Lower lobe of right lung (tissue), 2 donors: ENCODE data around the gene LMAN1L. TPM values are rescaled to one million over a fixed set of nuclear protein-coding genes. Genes with fewer than 3 reads are reported as not detected.
A peak's percentile ranks its signal among the peaks of the same experiment; 100 is the strongest.

ENCODE experiments used
- ATAC-seq, 2 donors: fragments of 200-7000 bp; cut with Tn5 transposase; one replicate each; pipeline ENCODE4 v1.9.1; 2020 to 2022; ENCODE audit warnings: mild to moderate bottlenecking in 2 of 2, moderate library complexity in 2 of 2
- DNase-seq: peaks from one replicate; pipeline ENCODE4 v3.0.0-alpha.2; 2020
- H3K27ac ChIP-seq: fragments of 200-600 bp; one replicate; pipeline ENCODE4 v1.8.0; 2022
- H3K27me3 ChIP-seq: fragments of 200-600 bp; one replicate; pipeline ENCODE4 v1.8.0; 2022; ENCODE audit warnings: low read depth
- H3K36me3 ChIP-seq: fragments of 200-600 bp; one replicate; pipeline ENCODE4 v1.8.0; 2022; ENCODE audit warnings: mild to moderate bottlenecking
- H3K4me1 ChIP-seq: fragments of 200-600 bp; one replicate; pipeline ENCODE4 v1.8.0; 2022
- H3K4me3 ChIP-seq: fragments of 200-600 bp; one replicate; pipeline ENCODE4 v1.8.0; 2022; ENCODE audit warnings: mild to moderate bottlenecking
- H3K9me3 ChIP-seq: fragments of 200-600 bp; one replicate; pipeline ENCODE4 v1.8.0; 2022
- CTCF ChIP-seq: fragments of 200-600 bp; IDR thresholded peaks from one replicate; pipeline ENCODE4 v1.8.0; 2022; ENCODE audit warnings: antibody characterized with exemption, mild to moderate bottlenecking
- intact Hi-C: fragments of 100-400 bp; cut with DNase I; formaldehyde crosslinking; loops from one replicate; pipeline ENCODE4 v1.11.0; 2022
- total RNA-seq: library from RNA; stranded (reverse); fragmentation: NEBNext Ultra II Directional; extraction: Animal tissue kit (Norgen Biotek cat#: 25700); gene quantifications from one replicate; pipeline ENCODE4 v1.2.1, GENCODE V29; 2021
- donor health status: DM: no; HTN: yes; CAD: no; lungs with severe emphysema.

LMAN1L gene
- total RNA-seq, 1 donor from 2014 or later, result not detected

GRCh38 chr15:74775894-74776293, 36.7 kb upstream of the LMAN1L start:
- no peak overlapping the region for H3K4me3 ChIP-seq
- ATAC-seq, result no peak
- no peak overlapping the region for H3K27ac ChIP-seq
- no peaks in the 10 kb centered on the region for H3K27me3 ChIP-seq
- intact Hi-C loops, result no loop called here
- no peak for TF ChIP-seq CTCF
- H3K36me3 ChIP-seq, result no peaks in the 10 kb centered on the region
- H3K9me3 ChIP-seq, result no peaks in the 10 kb centered on the region
- peaks cover 52% of the 10 kb centered on the region for H3K4me1 ChIP-seq
- no peak for DNase-seq

DNA sequence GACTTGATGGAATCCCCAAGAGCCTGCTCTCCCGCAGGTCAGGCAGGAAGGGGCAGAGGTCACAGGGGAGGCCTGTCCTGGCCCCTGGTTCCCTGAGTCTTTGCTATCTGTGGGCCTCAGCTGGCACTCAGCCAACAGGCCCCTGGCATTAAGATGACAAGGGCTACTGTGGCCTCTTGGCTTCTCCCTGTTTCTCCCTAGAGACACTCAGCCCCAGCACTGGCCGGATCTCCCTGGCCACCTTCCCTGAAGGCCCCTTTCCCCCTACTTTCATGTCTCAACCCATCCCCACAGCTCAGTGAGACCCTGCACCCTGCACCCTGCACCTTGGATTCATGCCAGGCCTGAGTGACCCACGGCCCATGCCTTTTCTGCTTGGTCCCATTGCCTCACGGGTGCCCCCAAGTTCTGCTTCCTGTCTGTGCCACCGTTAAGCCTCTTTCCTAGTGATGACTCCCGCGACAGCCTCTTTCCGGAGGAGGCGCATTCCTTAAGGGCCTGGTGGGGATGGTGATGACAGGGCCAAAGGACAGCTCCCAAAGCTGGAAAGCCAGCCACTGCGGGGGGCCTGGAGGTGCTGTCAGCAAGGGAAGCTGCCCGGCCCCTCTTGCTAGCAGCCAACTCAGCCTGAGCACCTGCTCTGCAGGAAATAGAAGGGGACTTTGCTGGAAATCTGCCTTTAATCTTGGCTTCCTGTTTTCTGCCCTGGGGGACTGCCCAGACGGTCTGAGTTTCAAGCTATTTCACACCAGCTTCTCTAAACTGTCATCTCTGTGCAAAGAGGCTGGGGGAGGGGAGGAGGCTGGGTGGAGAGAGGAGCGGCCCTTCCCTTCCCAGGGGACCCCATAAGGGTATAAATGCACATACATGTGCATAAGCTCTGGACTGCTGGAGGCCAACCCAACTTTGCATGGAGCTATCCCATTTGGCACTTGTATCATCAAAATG, 35.5 kb upstream of the LMAN1L start:
- intact Hi-C loops, result no loop called here
- no peak for DNase-seq
- H3K36me3 ChIP-seq, result no peaks in the 10 kb centered on the region
- H3K9me3 ChIP-seq, result no peaks in the 10 kb centered on the region
- peaks cover 53% of the 10 kb centered on the region for H3K4me1 ChIP-seq
- no peak for TF ChIP-seq CTCF
- H3K27ac ChIP-seq, result peak overlapping the region; percentile 76
- H3K27me3 ChIP-seq, result no peaks in the 10 kb centered on the region
- no peak overlapping the region for H3K4me3 ChIP-seq
- ATAC-seq, result peak; percentile 40 to 43

- no peaks in the 10 kb centered on the region for H3K9me3 ChIP-seq
- TF ChIP-seq CTCF, result no peak
- ATAC-seq, result no peak
- H3K36me3 ChIP-seq, result no peaks in the 10 kb centered on the region
- H3K27ac ChIP-seq, result peak overlapping the region; percentile 76
- peaks cover 57% of the 10 kb centered on the region for H3K4me1 ChIP-seq
- H3K4me3 ChIP-seq, result no peak overlapping the region
- no peak for DNase-seq
- intact Hi-C loops, result no loop called here
- H3K27me3 ChIP-seq, result no peaks in the 10 kb centered on the region
These were observed 34.7 kb upstream of the LMAN1L start for GRCh38 chr15:74777769-74778598.

DNA sequence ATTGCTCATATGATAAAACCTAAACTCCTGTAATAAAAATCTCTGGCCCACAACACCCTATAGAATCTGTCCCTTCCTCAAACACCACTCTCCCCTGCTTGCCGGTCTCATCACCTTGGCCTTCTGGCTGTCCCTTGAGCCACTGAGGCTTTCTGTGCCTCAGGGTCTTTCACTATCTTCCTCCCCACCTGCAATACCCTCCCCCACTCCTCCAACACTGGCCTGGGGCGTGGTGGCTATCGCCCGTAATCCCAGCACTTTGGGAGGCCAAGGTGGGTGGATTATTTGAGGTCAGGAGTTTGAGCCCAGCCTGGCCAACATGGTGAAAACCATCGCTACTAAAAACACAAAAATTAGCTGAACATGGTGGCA, 34.0 kb upstream of the LMAN1L start:
- Histone ChIP-seq H3K27ac (peak overlapping the region; percentile 76), H3K36me3 (no peaks in the 10 kb centered on the region), H3K4me1 (peaks cover 63% of the 10 kb centered on the region), H3K27me3 (no peaks in the 10 kb centered on the region), H3K4me3 (no peak overlapping the region), H3K9me3 (no peaks in the 10 kb centered on the region)
- no peak for TF ChIP-seq CTCF
- DNase-seq (no peak), ATAC-seq (no peak)
- intact Hi-C loops, result no loop called here

GRCh38 chr15:74779162-74779648, 33.4 kb upstream of the LMAN1L start:
- no peak overlapping the region for H3K4me3 ChIP-seq
- H3K4me1 ChIP-seq, result peaks cover 69% of the 10 kb centered on the region
- no peaks in the 10 kb centered on the region for H3K36me3 ChIP-seq
- no peak for ATAC-seq
- intact Hi-C loops, result no loop called here
- H3K27ac ChIP-seq, result no peak overlapping the region
- no peak for TF ChIP-seq CTCF
- no peak for DNase-seq
- no peaks in the 10 kb centered on the region for H3K27me3 ChIP-seq
- H3K9me3 ChIP-seq, result no peaks in the 10 kb centered on the region
